Stimulated activated naive CD8-positive, alpha-beta T cell treated with anti-CD3 and anti-CD28 coated beads, Interleukin-15, amount 100 ng/mL, for 72 hours (primary cell): ENCODE measurements around the gene SESN3.
A peak's percentile ranks its signal among the peaks of the same experiment; 100 is the strongest.
"Not testable (repeated sequence)": the region's sequence is repeated elsewhere in the genome, so short reads cannot be mapped to it uniquely, and the experiment has no call there.

ENCODE experiments used
- ATAC-seq: fragments of 150-1000 bp; cut with Tn5 transposase; 2 replicates; pipeline ENCODE4 v1.10.0; 2021; ENCODE audit warnings: mild to moderate bottlenecking, moderate library complexity
- DNase-seq, 2 donors: peaks; one replicate each; pipeline ENCODE4 v3.0.0; 2021 to 2022
- H3K27ac Mint-ChIP-seq, 2 donors: one replicate each; pipeline ENCODE4 v1.8.0; 2022; ENCODE audit warnings: mild to moderate bottlenecking in 2 of 2, mixed read lengths in 2 of 2, moderate library complexity in 2 of 2
- H3K27me3 Mint-ChIP-seq: one replicate; pipeline ENCODE4 v1.8.0; 2022; ENCODE audit warnings: mixed read lengths
- H3K4me1 Mint-ChIP-seq: one replicate; pipeline ENCODE4 v1.8.0; 2022; ENCODE audit warnings: mild to moderate bottlenecking, mixed read lengths
- H3K4me3 Mint-ChIP-seq, 2 donors: one replicate each; pipeline ENCODE4 v1.8.0; 2022; ENCODE audit warnings: mild to moderate bottlenecking in 2 of 2, mixed read lengths in 2 of 2, moderate library complexity in 1 of 2
- H3K9me3 Mint-ChIP-seq, 2 donors: one replicate each; pipeline ENCODE4 v1.8.0; 2022; ENCODE audit warnings: mixed read lengths in 2 of 2

Gene SESN3, protein sequence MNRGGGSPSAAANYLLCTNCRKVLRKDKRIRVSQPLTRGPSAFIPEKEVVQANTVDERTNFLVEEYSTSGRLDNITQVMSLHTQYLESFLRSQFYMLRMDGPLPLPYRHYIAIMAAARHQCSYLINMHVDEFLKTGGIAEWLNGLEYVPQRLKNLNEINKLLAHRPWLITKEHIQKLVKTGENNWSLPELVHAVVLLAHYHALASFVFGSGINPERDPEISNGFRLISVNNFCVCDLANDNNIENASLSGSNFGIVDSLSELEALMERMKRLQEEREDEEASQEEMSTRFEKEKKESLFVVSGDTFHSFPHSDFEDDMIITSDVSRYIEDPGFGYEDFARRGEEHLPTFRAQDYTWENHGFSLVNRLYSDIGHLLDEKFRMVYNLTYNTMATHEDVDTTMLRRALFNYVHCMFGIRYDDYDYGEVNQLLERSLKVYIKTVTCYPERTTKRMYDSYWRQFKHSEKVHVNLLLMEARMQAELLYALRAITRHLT

DNA sequence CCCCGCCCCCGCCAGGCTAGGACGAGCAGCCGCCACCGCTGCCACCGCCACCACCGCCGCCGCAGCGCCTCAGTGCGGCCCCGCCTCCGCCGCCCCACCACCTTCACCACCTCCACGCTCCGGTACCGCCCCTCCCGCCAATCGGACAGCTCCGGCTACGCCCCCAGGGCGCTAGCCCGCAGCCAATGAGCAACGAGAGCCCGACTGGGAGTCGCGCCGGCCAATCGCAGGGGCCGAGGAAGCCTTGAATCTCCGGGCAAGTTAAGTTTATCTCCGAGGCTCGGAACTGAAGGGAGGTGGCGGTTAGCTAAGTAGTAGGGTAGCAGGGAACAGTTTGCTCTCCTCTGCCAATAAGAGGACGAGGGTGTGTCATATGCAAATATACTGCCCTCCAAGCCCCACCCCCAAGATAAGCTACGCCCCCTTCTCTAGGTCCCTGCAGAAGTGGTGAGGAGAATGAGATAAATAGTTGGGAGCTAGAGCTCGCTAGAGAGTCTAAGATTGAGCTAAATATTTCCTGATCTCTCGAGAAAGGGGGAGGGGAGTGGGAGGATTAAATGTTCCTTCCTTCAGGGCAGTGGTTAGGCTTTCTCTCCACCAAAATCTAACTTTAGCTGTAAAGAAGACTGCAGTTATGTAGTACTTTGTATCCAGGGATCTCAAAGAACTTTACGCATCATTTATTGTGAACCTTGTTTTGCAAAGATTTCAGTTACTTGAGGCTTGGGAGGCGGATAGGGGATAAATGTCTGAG lies at the start of gene SESN3:
Gene SESN3, minus strand, starts transcription at position 76 of the 754 bp plus-strand sequence. CDS start 342 bp downstream, outside the sequence.
- Mint-ChIP-seq H3K27me3 (no peaks in the 10 kb centered on the region), H3K4me1 (peaks cover 15% of the 10 kb centered on the region), H3K4me3 (peak within 1 kb of the TSS in 1 of 2 donors; percentile 90), H3K9me3 (no peaks in the 10 kb centered on the region), H3K27ac (peak within 1 kb of the TSS; percentile 69 to 81)
- DNase-seq (peak; percentile 98), ATAC-seq (peak; percentile 96)

DNA sequence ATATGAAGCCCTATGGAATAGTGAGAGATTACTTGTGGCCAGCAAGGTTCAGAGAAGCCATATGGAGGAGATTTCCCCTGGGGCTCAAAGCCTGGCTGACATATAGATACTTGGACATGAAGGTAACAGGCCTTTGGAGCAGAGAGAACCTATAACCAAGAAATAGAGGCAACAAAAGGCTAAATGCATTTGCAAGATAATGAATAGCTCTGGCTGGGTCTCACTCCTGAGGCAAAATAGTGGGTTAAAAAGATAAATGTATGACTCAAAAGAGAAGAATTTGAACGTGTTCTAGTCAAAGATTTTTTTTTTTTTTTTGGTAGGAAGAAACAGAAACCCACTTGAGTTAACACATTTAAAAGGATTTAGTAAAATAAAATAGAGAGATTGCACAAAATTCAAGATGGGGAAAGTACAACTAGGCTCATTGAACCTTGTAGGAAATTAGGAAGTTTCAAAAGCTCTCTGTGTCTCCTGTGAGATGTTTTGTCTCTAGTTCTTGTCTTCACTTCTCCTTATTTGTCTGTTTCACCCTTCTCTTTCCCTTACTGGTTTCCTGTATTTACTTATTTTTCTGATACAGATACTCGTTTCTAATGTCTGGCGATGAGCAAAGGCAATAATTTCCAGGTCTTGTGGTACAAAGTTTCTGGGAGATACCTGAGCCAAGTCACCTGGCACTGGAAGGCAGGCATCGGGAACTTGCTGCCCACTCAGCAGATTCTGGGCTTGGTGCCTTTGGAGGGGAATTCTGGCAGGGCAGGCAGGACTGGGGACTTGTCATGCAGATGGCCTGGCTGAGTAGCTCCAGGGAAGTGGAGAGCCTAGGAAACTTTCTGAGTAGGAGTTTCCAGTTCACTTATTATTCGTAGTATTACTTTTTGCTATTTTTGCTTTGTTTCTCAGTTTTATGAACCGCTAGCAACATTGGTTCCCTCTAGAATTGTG lies 49.2 kb upstream of the SESN3 start:
- no peak overlapping the region for H3K4me3 Mint-ChIP-seq
- no peak for DNase-seq
- ATAC-seq: no peak

DNA sequence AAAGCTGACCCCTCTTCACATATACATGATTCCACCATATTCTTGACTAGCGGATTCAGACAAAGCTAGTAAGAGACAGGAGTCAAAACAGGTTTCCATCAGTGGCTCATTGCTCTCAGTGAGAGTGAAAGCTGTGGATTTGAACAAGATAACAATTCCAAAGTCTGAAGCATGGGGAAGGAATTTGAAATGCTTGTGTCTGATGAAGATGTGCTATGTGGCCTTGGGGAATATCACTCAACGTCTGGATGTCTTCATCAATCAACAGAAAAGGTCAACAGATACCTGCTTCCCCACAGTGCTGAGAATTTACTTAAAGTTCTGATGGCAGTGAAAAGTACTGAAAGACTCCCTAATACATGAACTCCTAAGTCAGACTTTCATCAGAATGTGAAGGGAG lies 46.9 kb upstream of the SESN3 start:
- peaks cover under 1% of the 10 kb centered on the region for H3K27me3 Mint-ChIP-seq
- no peak for DNase-seq
- H3K4me1 Mint-ChIP-seq: no peaks in the 10 kb centered on the region
- H3K27ac Mint-ChIP-seq: no peak overlapping the region
- no peak for ATAC-seq
- no peaks in the 10 kb centered on the region for H3K9me3 Mint-ChIP-seq
- H3K4me3 Mint-ChIP-seq: no peak overlapping the region

More for the DNA sequence above, 49.2 kb upstream of the SESN3 start:
- H3K9me3 Mint-ChIP-seq: no peaks in the 10 kb centered on the region
- H3K27ac Mint-ChIP-seq: peak overlapping the region; percentile 7 to 59
- peaks cover 11% of the 10 kb centered on the region for H3K27me3 Mint-ChIP-seq
- peaks cover 7% of the 10 kb centered on the region for H3K4me1 Mint-ChIP-seq

DNA sequence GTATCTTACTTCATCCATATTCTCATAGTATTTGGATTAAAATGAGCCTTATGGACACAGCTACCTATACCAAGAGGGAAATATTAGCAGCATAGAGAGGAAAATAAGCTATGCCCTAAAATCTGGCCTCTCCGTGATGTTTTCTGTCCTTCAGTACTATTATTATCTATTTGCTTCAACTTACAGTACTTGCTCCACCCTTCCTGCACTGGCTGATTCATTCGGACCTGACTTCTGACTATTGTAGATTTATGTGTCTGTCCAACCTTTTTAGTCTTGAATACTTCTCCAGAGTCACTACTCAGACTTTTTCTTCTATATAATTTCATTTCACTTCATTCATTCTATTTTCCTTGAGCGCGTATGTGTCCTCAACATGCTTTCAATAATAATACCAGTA lies 45.1 kb upstream of the SESN3 start:
- Mint-ChIP-seq H3K27me3 (no peaks in the 10 kb centered on the region), H3K9me3 (no peaks in the 10 kb centered on the region), H3K27ac (no peak overlapping the region), H3K4me3 (no peak overlapping the region), H3K4me1 (no peaks in the 10 kb centered on the region)
- no peak for ATAC-seq
- DNase-seq: no peak

DNA sequence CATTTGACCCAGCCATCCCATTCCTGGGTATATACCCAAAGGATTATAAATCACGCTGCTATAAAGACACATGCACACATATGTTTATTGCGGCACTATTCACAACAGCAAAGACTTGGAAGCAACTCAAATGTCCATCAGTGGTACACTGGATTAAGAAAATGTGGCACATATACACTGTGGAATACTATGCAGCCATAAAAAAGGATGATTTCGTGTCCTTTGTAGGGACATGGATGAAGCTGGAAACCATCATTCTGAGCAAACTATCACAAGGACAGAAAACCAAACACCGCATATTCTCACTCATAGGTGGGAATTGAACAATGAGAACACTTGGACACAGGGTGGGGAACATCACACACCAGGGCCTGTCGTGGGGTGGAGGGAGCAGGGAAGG lies 42.6 kb upstream of the SESN3 start:
- H3K27ac Mint-ChIP-seq, H3K9me3 Mint-ChIP-seq, ATAC-seq, H3K4me3 Mint-ChIP-seq, DNase-seq, H3K4me1 Mint-ChIP-seq, H3K27me3 Mint-ChIP-seq: not testable (repeated sequence)

DNA sequence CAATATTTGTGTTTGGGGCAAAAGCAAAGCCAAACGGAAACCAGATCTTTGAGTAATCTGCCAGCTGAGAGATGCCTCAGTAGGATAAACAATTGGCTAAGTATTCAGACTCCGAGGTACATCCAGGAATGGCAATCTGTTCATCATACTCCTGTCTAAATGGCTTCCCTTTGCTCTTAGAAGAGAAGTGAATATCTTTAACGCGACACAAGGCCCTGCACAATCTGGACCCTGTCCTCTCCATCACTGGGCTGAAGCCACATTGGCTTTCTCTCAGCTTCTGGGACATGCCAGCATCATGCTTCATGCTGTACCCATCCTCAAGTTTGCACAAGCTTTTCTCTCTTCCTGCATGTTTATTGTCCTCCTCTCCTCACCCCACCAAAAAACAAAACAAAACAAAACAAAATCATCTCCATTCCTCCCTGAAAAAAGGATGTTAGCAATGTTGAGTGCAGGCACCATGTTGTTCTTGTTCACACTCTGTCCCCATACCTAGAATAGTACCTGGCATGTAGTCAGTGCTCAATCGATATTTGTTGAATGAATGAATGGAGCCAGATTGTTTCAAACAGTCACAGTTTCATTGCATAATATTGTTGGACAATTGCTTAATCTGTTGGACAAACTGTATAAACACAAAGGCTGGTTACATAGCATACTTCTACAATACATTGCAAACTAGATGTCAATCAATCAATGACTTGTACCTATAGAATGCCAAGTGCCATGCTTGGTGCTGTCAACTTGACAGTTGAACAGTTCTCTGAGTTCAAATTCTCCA lies 38.2 kb upstream of the SESN3 start:
- no peak for ATAC-seq
- Mint-ChIP-seq H3K27ac (no peak overlapping the region), H3K4me3 (no peak overlapping the region), H3K9me3 (no peaks in the 10 kb centered on the region), H3K27me3 (no peaks in the 10 kb centered on the region), H3K4me1 (no peaks in the 10 kb centered on the region)
- DNase-seq: no peak

DNA sequence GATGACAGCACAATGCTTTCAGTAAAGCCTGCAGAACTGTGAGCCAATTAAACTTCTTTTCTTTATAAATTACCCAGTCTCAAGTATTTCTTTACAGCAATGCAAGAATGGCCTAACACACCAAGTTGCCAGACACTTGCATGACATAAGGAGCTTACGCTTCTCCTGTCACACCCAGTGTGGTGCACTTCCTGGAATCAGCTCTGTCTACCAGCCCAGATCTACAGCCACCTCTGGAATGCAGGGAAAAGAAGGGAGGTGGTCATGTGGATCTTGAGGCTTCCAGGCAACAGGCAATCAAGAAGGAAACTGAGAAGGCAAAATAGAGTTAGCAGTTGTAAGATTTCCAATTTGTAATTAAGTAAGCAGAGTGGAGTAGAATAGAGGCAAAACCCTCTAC lies 37.4 kb upstream of the SESN3 start:
- ATAC-seq (no peak), DNase-seq (no peak)
- Mint-ChIP-seq H3K4me3 (no peak overlapping the region), H3K27me3 (no peaks in the 10 kb centered on the region), H3K27ac (no peak overlapping the region), H3K4me1 (peaks cover 6% of the 10 kb centered on the region), H3K9me3 (no peaks in the 10 kb centered on the region)

DNA sequence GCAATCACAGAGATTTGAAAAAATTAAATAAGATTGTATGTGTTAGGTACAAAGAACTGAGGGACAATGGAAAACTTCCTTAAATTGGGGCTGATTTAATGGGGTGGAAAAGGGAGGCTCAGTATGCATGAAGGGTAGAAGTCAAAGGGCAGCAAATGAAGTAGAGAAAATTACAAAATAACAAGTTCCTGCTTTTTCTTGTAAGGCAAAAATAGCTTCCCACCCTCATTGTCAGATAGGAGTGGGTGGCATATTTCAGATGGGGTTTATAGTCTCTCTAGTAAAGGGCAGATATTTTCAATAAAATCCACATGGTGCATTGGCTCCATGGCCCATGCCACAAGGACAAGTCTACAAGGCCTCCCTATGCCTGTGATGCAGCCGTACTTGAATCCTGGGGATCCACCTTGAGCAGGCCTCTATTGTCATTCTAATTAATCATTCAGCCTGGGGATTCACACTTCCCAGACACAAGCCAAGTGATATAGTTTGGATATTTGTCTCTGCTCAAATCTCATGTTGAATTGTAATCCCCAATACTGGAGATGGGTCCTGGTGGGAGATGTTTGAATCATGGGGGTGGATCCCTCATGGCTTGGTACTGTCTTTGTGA lies 36.7 kb upstream of the SESN3 start:
- no peak overlapping the region for H3K27ac Mint-ChIP-seq

DNA sequence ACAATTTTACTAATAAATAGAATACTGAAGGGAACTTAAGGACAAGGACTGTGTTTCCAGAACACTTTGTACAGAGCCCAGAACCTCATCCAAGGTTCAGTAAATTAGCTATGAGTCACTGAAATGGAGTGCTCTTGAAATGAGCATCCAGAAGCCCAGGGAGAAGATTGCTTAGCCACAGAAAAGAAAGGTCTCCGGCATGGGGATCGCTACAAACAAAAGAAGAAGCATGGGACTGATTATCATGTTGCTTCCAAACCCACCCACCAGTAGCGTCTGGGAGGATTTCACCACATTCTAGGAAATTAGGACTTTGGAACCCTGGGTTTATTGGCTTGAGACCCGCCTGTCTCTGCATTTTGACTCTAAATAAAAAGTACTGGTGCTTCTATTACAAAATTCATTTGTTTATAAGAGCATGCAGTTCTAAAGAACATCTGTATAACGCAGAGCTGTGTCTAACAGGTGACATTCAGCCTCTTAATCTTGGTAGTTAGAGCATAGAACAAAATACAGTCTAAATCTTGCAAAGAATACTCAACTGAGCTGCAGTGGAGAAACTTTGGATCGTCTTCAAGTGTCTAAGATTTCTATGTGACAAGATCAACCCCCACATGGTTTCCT lies 35.9 kb upstream of the SESN3 start:
- Mint-ChIP-seq H3K9me3 (no peaks in the 10 kb centered on the region), H3K27ac (no peak overlapping the region), H3K4me1 (peaks cover 13% of the 10 kb centered on the region), H3K27me3 (no peaks in the 10 kb centered on the region), H3K4me3 (no peak overlapping the region)
- no peak for ATAC-seq
- no peak for DNase-seq

More for the DNA sequence above, 36.7 kb upstream of the SESN3 start:
- H3K9me3 Mint-ChIP-seq: no peaks in the 10 kb centered on the region
- H3K4me3 Mint-ChIP-seq: no peak overlapping the region
- H3K27me3 Mint-ChIP-seq: no peaks in the 10 kb centered on the region
- peaks cover 12% of the 10 kb centered on the region for H3K4me1 Mint-ChIP-seq
- no peak for ATAC-seq
- no peak for DNase-seq

DNA sequence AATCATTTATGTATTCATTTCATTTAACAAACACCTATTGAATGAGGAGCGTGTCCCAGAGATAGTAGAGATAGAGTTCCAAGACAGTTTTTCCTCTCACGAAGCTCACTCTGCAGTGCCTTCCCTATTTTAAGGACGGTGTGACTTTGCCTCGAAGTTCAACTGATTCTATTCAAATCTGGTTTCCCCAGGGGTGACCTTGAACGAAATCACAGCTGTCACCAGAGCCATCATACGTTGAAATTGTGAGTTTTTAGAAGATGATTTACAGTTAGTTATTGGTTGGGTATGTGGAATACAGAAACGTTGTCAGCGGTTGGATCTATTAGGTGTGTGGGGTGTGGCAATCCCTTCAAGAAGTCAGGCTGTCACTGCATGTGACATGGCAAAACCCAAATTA lies 33.9 kb upstream of the SESN3 start:
- no peak for DNase-seq
- H3K4me3 Mint-ChIP-seq: no peak overlapping the region
- no peak for ATAC-seq
- H3K9me3 Mint-ChIP-seq: no peaks in the 10 kb centered on the region
- H3K4me1 Mint-ChIP-seq: peaks cover 13% of the 10 kb centered on the region
- no peaks in the 10 kb centered on the region for H3K27me3 Mint-ChIP-seq
- H3K27ac Mint-ChIP-seq: no peak overlapping the region

DNA sequence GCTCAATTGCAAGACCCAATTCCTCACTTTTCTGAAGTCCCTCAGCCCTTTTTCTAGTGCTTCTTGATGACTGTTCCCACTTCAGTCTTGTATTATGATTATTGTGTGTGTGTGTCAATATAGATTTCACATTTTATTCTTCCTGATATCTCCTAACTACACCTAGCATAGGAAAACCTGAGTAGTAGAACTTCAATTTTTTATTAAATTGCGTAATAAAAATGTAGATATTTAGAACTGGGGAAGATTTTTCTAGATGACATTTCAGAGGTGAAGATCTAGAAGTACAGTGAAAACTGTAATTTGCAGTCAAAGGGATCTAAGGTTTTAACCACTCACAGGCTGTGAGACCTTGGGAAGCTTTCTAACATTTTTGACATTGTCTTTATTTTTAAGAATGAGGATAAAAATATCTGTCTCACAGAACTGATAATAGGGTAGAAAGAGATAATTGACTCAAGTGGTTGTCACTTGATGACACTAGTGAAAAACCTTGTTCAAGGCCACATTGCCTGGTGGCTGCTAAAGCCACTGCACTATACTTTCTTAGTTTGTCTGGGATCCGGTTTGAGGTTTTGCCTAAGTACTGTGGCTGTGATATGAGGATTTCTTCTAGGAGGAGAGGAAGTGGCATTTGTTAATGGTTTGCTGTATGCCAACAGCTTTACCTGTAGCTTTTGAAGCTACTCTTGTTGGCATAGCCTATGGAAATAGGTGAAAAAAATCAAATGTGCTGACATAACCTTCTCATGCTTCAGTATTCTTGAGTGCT lies 32.2 kb upstream of the SESN3 start:
- DNase-seq (no peak), ATAC-seq (peak; percentile 66)
- Mint-ChIP-seq H3K9me3 (no peaks in the 10 kb centered on the region), H3K27ac (no peak overlapping the region), H3K4me1 (peaks cover 13% of the 10 kb centered on the region), H3K27me3 (no peaks in the 10 kb centered on the region), H3K4me3 (no peak overlapping the region)

DNA sequence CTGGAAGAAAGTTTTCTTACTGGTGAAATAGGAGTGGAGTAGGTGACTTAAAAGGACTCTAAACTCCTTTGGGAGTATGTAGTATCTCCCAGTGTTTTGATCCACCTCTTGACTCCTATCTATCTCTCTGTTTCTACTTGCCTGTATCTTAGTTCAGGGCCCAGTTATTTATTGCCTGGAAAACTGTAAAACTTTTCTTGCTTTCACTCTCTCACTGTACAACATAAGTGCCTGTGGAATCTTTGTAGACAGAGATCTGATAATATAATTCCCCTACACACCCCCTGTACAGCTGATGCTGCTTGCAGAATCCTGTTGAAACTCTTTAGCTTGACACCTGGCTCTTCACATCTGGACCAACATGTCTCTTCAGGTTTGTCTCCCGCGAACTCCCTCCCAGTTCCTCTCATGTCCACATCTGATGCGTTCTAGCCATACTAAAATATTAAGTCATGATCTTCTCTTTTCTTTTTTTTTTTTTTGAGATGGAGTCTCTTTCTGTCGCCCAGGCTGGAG lies 26.5 kb upstream of the SESN3 start:
- no peaks in the 10 kb centered on the region for H3K9me3 Mint-ChIP-seq
- H3K4me1 Mint-ChIP-seq: peaks cover 31% of the 10 kb centered on the region
- no peak overlapping the region for H3K4me3 Mint-ChIP-seq
- H3K27ac Mint-ChIP-seq: no peak overlapping the region
- no peak for ATAC-seq
- DNase-seq: no peak
- H3K27me3 Mint-ChIP-seq: no peaks in the 10 kb centered on the region

DNA sequence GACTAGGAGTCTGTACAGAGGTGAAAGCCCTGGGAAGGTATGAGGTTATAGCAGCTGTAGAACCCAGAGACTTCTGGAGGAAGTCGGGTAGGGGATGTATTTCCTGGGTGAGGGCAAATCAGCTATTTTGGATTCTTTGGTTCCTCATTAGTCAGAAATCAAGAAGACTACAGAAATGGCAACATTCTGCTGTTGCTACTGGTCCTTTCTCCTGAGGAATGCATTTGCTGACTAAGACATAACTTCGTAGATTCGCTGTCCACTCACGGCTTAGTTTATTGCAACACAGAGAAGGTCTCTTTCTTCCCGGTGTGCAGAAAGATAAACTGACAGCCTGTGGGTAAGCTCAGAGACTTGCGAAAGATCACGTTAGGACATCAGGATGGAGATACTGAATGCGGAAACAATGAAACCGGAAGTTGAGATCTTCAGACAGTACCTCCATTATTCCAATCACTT lies 25.3 kb upstream of the SESN3 start:
- H3K27me3 Mint-ChIP-seq: no peaks in the 10 kb centered on the region
- peaks cover 35% of the 10 kb centered on the region for H3K4me1 Mint-ChIP-seq
- no peak for DNase-seq
- H3K4me3 Mint-ChIP-seq: no peak overlapping the region
- ATAC-seq: no peak
- H3K9me3 Mint-ChIP-seq: no peaks in the 10 kb centered on the region
- no peak overlapping the region for H3K27ac Mint-ChIP-seq
